ENCODE measurements around the gene KATNB1. TPM values are rescaled to one million over a fixed set of nuclear protein-coding genes. Genes with fewer than 3 reads are reported as not detected.
A peak's percentile ranks its signal among the peaks of the same experiment; 100 is the strongest.

Gene KATNB1
- total RNA-seq, 3 donors from 2014 or later = 15.5 to 20.9 (median 17.0) TPM

DNA sequence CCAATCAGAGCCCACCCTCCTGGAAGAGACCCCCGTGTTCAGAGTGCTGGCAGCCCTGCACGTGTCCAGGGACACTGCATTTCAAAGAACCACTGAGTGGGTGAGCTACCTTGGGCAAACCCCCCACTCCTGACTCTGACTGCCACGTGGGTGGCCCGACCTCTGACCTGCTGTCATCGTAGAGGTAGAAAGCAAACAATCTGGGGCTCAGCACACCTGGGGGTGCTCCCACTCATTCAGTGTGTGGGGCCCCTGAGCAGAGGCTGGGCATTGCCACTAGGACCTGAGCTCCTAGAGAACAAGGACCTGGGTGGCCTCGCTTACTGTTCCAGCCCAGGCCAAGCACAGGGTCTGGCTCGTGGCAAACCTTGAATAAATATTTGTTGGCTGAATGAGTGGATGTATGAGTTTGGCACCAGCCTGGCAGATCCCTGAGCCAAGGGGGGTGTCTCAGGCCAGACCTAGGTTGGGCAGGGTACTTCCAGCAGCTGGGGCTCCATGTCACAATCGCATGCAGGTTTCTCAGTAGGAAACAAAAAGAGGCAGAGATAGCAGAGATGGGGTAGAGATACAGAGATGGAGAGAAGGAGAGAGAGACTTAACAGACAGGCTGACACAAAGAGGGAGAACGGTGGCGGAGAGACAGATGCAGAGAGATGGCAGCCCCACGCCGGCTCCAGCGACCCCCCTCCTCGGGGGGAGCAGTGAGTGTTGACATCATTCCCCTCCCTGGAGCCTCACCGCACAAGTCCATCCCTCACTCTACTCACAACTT lies 46.4 kb upstream of the KATNB1 start:
- no peaks in the 10 kb centered on the region for H3K4me1 ChIP-seq
- H3K27me3 ChIP-seq = no peaks in the 10 kb centered on the region
- TF ChIP-seq POLR2A (IDR thresholded peaks at IDR 0.05) = no peak
- TF ChIP-seq POLR2AphosphoS5 (IDR thresholded peaks at IDR 0.05) = no peak
- TF ChIP-seq, protein P1, sequence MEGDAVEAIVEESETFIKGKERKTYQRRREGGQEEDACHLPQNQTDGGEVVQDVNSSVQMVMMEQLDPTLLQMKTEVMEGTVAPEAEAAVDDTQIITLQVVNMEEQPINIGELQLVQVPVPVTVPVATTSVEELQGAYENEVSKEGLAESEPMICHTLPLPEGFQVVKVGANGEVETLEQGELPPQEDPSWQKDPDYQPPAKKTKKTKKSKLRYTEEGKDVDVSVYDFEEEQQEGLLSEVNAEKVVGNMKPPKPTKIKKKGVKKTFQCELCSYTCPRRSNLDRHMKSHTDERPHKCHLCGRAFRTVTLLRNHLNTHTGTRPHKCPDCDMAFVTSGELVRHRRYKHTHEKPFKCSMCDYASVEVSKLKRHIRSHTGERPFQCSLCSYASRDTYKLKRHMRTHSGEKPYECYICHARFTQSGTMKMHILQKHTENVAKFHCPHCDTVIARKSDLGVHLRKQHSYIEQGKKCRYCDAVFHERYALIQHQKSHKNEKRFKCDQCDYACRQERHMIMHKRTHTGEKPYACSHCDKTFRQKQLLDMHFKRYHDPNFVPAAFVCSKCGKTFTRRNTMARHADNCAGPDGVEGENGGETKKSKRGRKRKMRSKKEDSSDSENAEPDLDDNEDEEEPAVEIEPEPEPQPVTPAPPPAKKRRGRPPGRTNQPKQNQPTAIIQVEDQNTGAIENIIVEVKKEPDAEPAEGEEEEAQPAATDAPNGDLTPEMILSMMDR (IDR thresholded peaks at IDR 0.05) = no peak
- intact Hi-C loops (cut with DNase I; ENCODE audit: low total_unique reads) = no loop called here
- H3K4me3 ChIP-seq = no peak overlapping the region
- no peaks in the 10 kb centered on the region for H3K36me3 ChIP-seq
- DNase-seq (ENCODE audit: low spot score in 2 of 2) = peak in 1 of 2 donors; percentile 47
- H3K9me3 ChIP-seq = no peaks in the 10 kb centered on the region
- no peak overlapping the region for H3K27ac ChIP-seq

GRCh38 chr16:57689762-57690558 lies 45.6 kb upstream of the KATNB1 start:
- DNase-seq (ENCODE audit: low spot score in 2 of 2) = peak in 1 of 2 donors; percentile 40
- no peak for TF ChIP-seq POLR2A (IDR thresholded peaks at IDR 0.05)
- no peak overlapping the region for H3K4me3 ChIP-seq
- no peaks in the 10 kb centered on the region for H3K36me3 ChIP-seq
- H3K9me3 ChIP-seq = no peaks in the 10 kb centered on the region
- H3K4me1 ChIP-seq = no peaks in the 10 kb centered on the region
- no peaks in the 10 kb centered on the region for H3K27me3 ChIP-seq
- intact Hi-C loops (cut with DNase I; ENCODE audit: low total_unique reads) = no loop called here
- no peak overlapping the region for H3K27ac ChIP-seq

DNA sequence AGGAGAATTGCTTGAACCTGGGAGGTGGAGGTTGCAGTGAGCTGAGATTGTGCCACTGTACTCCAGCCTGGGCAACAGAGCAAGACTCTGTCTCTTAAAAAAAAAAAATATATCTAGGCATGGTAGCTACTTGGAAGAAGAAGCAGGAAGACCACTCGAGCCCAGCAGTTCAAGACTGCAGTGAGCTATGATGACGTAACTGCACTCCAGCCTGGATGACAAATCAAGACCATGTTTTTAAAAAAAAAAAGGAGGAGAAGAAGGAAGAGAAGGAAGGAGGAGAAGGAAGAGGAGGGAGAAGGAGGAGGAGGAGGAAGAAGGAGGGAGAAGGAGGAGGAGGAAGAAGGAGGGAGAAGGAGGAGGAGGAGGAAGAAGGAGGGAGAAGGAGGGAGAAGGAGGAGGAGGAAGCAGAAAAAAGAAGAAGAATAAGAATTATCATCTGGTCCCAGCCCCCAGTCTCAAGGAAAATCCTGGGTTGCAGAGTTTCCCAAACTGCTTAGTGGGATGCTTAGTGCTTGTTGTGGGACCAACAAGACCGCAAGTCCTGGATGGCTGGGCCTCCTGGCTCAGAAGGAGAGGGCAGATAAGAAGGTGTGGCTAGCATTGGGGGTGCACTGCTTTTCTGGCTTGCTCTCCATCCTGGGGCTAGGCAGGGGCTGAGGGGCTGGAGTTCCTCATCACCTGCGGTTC lies 44.6 kb upstream of the KATNB1 start:
- no peak for DNase-seq (ENCODE audit: low spot score in 2 of 2)
- Histone ChIP-seq H3K4me3 (no peak overlapping the region), H3K4me1 (no peaks in the 10 kb centered on the region), H3K27me3 (no peaks in the 10 kb centered on the region), H3K27ac (no peak overlapping the region), H3K36me3 (no peaks in the 10 kb centered on the region), H3K9me3 (no peaks in the 10 kb centered on the region)
- intact Hi-C loops (cut with DNase I; ENCODE audit: low total_unique reads) = no loop called here
- TF ChIP-seq, protein P1 (IDR thresholded peaks at IDR 0.05) = no peak
- TF ChIP-seq POLR2AphosphoS5 (IDR thresholded peaks at IDR 0.05) (no peak), POLR2A (IDR thresholded peaks at IDR 0.05) (no peak)

DNA sequence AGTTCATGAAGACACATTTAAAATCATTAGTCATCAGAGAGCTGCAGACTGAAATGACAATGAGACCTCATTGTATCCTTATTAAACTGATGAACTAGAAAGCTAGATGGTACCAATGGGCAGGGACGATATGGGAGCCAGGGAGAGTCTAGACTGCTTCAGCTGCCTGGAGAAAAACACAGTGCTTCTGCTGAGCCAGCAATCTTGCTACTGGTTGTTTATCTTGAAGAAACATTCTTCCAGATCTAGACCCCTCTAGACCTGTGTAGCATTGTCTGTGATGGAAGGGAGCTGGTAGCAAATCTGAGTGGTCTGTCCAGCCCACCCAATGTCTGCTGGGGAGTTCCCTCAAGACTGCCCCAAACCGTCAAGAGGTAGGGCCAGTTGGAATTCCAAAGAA lies 42.9 kb upstream of the KATNB1 start:
- Histone ChIP-seq H3K4me1 (no peaks in the 10 kb centered on the region), H3K9me3 (no peaks in the 10 kb centered on the region), H3K36me3 (no peaks in the 10 kb centered on the region), H3K27ac (no peak overlapping the region), H3K4me3 (no peak overlapping the region), H3K27me3 (no peaks in the 10 kb centered on the region)
- TF ChIP-seq POLR2A (IDR thresholded peaks at IDR 0.05) = no peak
- TF ChIP-seq, protein P1 (IDR thresholded peaks at IDR 0.05) = no peak
- no peak for TF ChIP-seq POLR2AphosphoS5 (IDR thresholded peaks at IDR 0.05)
- intact Hi-C loops (cut with DNase I; ENCODE audit: low total_unique reads) = no loop called here
- DNase-seq (ENCODE audit: low spot score in 2 of 2) = no peak

- TF ChIP-seq POLR2AphosphoS5 (IDR thresholded peaks at IDR 0.05) = no peak
- TF ChIP-seq, protein P1 (IDR thresholded peaks at IDR 0.05) = no peak
- no peak for TF ChIP-seq POLR2A (IDR thresholded peaks at IDR 0.05)
- Histone ChIP-seq H3K27me3 (no peaks in the 10 kb centered on the region), H3K4me3 (no peak overlapping the region), H3K4me1 (no peaks in the 10 kb centered on the region), H3K27ac (no peak overlapping the region), H3K9me3 (no peaks in the 10 kb centered on the region), H3K36me3 (no peaks in the 10 kb centered on the region)
- intact Hi-C loops (cut with DNase I; ENCODE audit: low total_unique reads) = no loop called here
- DNase-seq (ENCODE audit: low spot score in 2 of 2) = no peak
Observed at GRCh38 chr16:57693550-57693949, 42.0 kb upstream of the KATNB1 start.

Measured in breast epithelium (tissue), 4 donors.